HEK293T (cell line): ENCODE measurements around the gene DDAH1.

ENCODE experiments used
- ARNT ChIP-seq: fragments of 450-650 bp; IDR thresholded peaks from 2 replicates; pipeline ENCODE4 v1.6.1; 2017; ENCODE audit warnings: mild to moderate bottlenecking
- BHLHE40 ChIP-seq: fragments of 450-650 bp; IDR thresholded peaks from 2 replicates; pipeline ENCODE4 v1.6.1; 2016; ENCODE audit warnings: mild to moderate bottlenecking, moderate library complexity, borderline replicate concordance
- CTBP1 ChIP-seq: fragments of 450-650 bp; IDR thresholded peaks from 2 replicates; pipeline ENCODE4 v1.6.1; 2016; ENCODE audit warnings: borderline replicate concordance
- ELF4 ChIP-seq: fragments of 450-650 bp; IDR thresholded peaks from 2 replicates; pipeline ENCODE4 v1.6.1; 2017; ENCODE audit warnings: antibody characterized with exemption
- FOXA1 ChIP-seq: fragments of 450-650 bp; IDR thresholded peaks from 2 replicates; pipeline ENCODE4 v1.6.1; 2016; ENCODE audit warnings: mild to moderate bottlenecking
- FOXK2 ChIP-seq: fragments of 450-650 bp; IDR thresholded peaks from 2 replicates; pipeline ENCODE4 v1.6.1; 2016; ENCODE audit warnings: mild to moderate bottlenecking
- FOXM1 ChIP-seq: fragments of 450-650 bp; IDR thresholded peaks from 2 replicates; pipeline ENCODE4 v1.6.1; 2017; ENCODE audit warnings: mild to moderate bottlenecking, borderline replicate concordance
- LEF1 ChIP-seq: fragments of 450-650 bp; IDR thresholded peaks from 2 replicates; pipeline ENCODE4 v1.6.1; 2017; ENCODE audit warnings: mild to moderate bottlenecking, borderline replicate concordance
- NFRKB ChIP-seq: fragments of 450-650 bp; IDR thresholded peaks from 2 replicates; pipeline ENCODE4 v1.6.1; 2016; ENCODE audit warnings: mild to moderate bottlenecking, moderate library complexity
- SP1 ChIP-seq: fragments of 450-650 bp; IDR thresholded peaks from 2 replicates; pipeline ENCODE4 v1.6.1; 2017
- SUZ12 ChIP-seq: fragments of 450-650 bp; IDR thresholded peaks from 2 replicates; pipeline ENCODE4 v1.6.1; 2016; ENCODE audit warnings: mild to moderate bottlenecking
- TARDBP ChIP-seq: fragments of 450-650 bp; IDR thresholded peaks from 2 replicates; pipeline ENCODE4 v1.6.1; 2016
- ZNF384 ChIP-seq: fragments of 450-650 bp; IDR thresholded peaks from 2 replicates; pipeline ENCODE4 v1.6.1; 2016

- TF ChIP-seq ELF4, result no peak
- no peak for TF ChIP-seq FOXK2
- no peak for TF ChIP-seq SUZ12
- TF ChIP-seq SP1, result no peak
- TF ChIP-seq FOXA1, result no peak
- TF ChIP-seq TARDBP, result no peak
- TF ChIP-seq FOXM1, result no peak
- no peak for TF ChIP-seq ZNF384
- TF ChIP-seq CTBP1, result no peak
- TF ChIP-seq BHLHE40, result no peak
- no peak for TF ChIP-seq NFRKB
- no peak for TF ChIP-seq LEF1
- TF ChIP-seq ARNT, result no peak
Observed at GRCh38 chr1:85352055-85352454, 112.9 kb downstream of the DDAH1 start.
